Neural cell (in vitro differentiated cells): ENCODE results near the gene SPIN1.

Source experiments
- EP300 ChIP-seq: fragments of 450-650 bp; conservative IDR thresholded peaks from 2 replicates; pipeline ENCODE4 v1.6.1; 2014; ENCODE audit warnings: antibody characterized with exemption, mild to moderate bottlenecking, moderate library complexity; ENCODE audit not compliant: poor library complexity, severe bottlenecking
- EZH2 ChIP-seq: fragments of 200-600, 300-800 bp; shearing (Covaris generic), sonication (generic); IDR thresholded peaks from 2 replicates; pipeline ENCODE4 v1.6.1; 2014; ENCODE audit warnings: antibody characterized with exemption, low read length, borderline replicate concordance, mild to moderate bottlenecking; ENCODE audit not compliant: insufficient read depth, poor library complexity, severe bottlenecking
- MXI1 ChIP-seq: fragments of 450-650 bp; conservative IDR thresholded peaks from 2 replicates; pipeline ENCODE4 v1.6.1; 2014; ENCODE audit warnings: antibody characterized with exemption, mild to moderate bottlenecking; ENCODE audit not compliant: poor library complexity, severe bottlenecking
- POLR2AphosphoS5 ChIP-seq: IDR thresholded peaks from 2 replicates; pipeline ENCODE4 v1.6.1; 2012
- SMC3 ChIP-seq: fragments of 450-650 bp; conservative IDR thresholded peaks from 2 replicates; pipeline ENCODE4 v1.6.1; 2014; ENCODE audit warnings: antibody characterized with exemption, mild to moderate bottlenecking, moderate library complexity; ENCODE audit not compliant: poor library complexity
- TF ChIP-seq, protein P1 (sequence below): fragments of 450-650 bp; IDR thresholded peaks from 2 replicates; pipeline ENCODE4 v1.5.1; 2014; ENCODE audit warnings: antibody characterized with exemption, mild to moderate bottlenecking, moderate library complexity; ENCODE audit not compliant: poor library complexity, severe bottlenecking
- TF ChIP-seq, protein P2 (sequence below): IDR thresholded peaks from 2 replicates; pipeline ENCODE4 v1.6.1; 2012; ENCODE audit warnings: borderline replicate concordance

DNA sequence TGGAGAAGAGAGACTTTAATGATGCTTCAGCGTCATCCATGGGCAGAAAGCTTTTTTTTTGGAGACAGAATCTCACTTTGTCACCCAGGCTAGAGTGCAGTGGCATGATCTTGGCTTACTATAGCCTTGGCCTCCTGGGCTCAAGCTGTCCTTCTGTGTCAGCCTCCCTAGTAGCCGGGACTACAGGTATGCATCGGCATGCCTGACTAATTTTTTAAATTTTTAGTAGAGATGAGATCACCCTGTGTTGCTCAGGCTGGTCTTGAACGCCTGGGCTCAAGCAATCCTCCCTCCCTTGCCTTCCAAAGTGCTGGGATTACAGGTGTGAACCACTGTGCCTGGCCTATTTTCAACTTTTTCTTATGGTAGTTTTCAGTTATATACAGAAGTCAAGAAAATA lies 23.2 kb downstream of the SPIN1 start:
- TF ChIP-seq, protein P1, sequence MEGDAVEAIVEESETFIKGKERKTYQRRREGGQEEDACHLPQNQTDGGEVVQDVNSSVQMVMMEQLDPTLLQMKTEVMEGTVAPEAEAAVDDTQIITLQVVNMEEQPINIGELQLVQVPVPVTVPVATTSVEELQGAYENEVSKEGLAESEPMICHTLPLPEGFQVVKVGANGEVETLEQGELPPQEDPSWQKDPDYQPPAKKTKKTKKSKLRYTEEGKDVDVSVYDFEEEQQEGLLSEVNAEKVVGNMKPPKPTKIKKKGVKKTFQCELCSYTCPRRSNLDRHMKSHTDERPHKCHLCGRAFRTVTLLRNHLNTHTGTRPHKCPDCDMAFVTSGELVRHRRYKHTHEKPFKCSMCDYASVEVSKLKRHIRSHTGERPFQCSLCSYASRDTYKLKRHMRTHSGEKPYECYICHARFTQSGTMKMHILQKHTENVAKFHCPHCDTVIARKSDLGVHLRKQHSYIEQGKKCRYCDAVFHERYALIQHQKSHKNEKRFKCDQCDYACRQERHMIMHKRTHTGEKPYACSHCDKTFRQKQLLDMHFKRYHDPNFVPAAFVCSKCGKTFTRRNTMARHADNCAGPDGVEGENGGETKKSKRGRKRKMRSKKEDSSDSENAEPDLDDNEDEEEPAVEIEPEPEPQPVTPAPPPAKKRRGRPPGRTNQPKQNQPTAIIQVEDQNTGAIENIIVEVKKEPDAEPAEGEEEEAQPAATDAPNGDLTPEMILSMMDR, result no peak
- TF ChIP-seq EZH2 (no peak), POLR2AphosphoS5 (no peak), EP300 (no peak), MXI1 (no peak), SMC3 (no peak)
- TF ChIP-seq, protein P2, sequence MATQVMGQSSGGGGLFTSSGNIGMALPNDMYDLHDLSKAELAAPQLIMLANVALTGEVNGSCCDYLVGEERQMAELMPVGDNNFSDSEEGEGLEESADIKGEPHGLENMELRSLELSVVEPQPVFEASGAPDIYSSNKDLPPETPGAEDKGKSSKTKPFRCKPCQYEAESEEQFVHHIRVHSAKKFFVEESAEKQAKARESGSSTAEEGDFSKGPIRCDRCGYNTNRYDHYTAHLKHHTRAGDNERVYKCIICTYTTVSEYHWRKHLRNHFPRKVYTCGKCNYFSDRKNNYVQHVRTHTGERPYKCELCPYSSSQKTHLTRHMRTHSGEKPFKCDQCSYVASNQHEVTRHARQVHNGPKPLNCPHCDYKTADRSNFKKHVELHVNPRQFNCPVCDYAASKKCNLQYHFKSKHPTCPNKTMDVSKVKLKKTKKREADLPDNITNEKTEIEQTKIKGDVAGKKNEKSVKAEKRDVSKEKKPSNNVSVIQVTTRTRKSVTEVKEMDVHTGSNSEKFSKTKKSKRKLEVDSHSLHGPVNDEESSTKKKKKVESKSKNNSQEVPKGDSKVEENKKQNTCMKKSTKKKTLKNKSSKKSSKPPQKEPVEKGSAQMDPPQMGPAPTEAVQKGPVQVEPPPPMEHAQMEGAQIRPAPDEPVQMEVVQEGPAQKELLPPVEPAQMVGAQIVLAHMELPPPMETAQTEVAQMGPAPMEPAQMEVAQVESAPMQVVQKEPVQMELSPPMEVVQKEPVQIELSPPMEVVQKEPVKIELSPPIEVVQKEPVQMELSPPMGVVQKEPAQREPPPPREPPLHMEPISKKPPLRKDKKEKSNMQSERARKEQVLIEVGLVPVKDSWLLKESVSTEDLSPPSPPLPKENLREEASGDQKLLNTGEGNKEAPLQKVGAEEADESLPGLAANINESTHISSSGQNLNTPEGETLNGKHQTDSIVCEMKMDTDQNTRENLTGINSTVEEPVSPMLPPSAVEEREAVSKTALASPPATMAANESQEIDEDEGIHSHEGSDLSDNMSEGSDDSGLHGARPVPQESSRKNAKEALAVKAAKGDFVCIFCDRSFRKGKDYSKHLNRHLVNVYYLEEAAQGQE, result no peak
